Erythroblast (primary cell): ENCODE measurements around the gene KIRREL3.

ENCODE experiments used
- GATA1 ChIP-seq: IDR thresholded peaks from 2 replicates; pipeline ENCODE4 v1.6.1; 2011; ENCODE audit warnings: low read depth, mild to moderate bottlenecking, control low read depth, low read length, moderate library complexity
- POLR2A ChIP-seq: IDR thresholded peaks from 2 replicates; pipeline ENCODE4 v1.6.1; 2011; ENCODE audit warnings: mild to moderate bottlenecking, low read length

GRCh38 chr11:126444072-126444471 is 556.5 kb downstream of the KIRREL3 start:
- TF ChIP-seq POLR2A: no peak
- no peak for TF ChIP-seq GATA1
